HUES64 (cell line): ENCODE data around the gene KDM6B.
A peak's percentile ranks its signal among the peaks of the same experiment; 100 is the strongest.

ENCODE experiments used
- H3K27ac ChIP-seq: 2 replicates; pipeline ENCODE4 v1.7.0; 2013; ENCODE audit warnings: low read depth, low read length, inconsistent platforms
- H3K27me3 ChIP-seq: 2 replicates; pipeline ENCODE4 v1.6.1; 2013; ENCODE audit warnings: mild to moderate bottlenecking, low read length; ENCODE audit not compliant: insufficient read depth
- H3K36me3 ChIP-seq: 2 replicates; pipeline ENCODE4 v1.6.1; 2013; ENCODE audit warnings: mild to moderate bottlenecking, low read length; ENCODE audit not compliant: insufficient read depth
- H3K4me1 ChIP-seq: 2 replicates; pipeline ENCODE4 v1.6.1; 2013; ENCODE audit warnings: mild to moderate bottlenecking, low read length, moderate library complexity; ENCODE audit not compliant: insufficient read depth
- H3K4me3 ChIP-seq: 2 replicates; pipeline ENCODE4 v1.5.1; 2013; ENCODE audit warnings: mild to moderate bottlenecking, low read length, moderate library complexity
- H3K9ac ChIP-seq: 2 replicates; pipeline ENCODE4 v1.6.1; 2013; ENCODE audit warnings: mild to moderate bottlenecking, low read depth, low read length
- H3K9me3 ChIP-seq: 2 replicates; pipeline ENCODE4 v1.6.1; 2013; ENCODE audit warnings: low read depth, low read length; ENCODE audit not compliant: insufficient read depth
- WGBS: fragments of 150-250, 120-280 bp; methylation state at CpG from one replicate; pipeline ENCODE4 v1.1.7; 2013; ENCODE audit warnings: missing lambda C conversion rate; 5-methylcytosine and 5-hydroxymethylcytosine counted together

Gene KDM6B

DNA sequence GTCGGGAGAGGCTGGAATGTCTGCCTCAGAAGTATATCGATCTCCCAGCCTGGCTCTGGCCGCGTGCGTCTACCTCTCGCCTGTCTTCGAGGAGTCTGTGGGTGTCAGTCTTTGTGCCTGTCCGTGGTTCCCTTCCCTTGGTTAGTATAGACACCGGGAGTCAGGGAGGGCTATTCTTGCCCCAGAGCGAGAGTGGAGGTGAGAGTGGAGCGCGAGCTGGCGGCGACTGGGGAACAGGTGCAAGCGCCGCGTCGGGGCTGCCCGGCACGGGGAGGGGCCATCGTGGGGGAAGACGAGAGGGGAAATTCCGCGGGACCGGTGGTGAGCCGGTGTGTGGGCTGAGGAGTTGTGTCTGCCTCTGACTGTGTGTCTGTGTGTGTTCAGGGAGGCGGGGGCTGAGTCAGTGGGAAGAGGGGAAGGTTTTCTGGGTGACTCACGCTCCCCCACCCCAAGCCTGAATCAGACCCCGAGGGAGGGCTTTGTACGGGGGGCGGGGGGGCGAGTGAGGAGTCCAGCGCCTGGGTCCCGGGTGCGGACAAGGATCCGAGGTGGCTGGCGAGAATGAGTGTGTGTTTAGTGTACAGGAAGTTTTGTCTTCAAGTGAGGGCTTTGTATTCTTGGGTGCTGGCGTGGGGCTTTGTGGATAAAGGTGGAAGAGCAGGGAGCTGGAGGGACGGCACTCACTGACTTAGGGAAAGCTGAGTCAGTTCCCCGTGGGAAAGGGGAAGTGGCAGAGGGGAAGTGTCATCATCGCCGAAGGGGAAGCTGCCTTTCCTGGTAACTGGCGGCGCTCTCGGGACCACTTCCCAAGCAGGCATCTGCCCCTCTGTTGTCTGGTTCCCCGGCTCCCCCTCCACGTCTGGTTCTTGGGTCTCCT, 8.6 kb downstream of the KDM6B start:
- peaks cover 3% of the 10 kb centered on the region; the same call in 1 of the 2 replicates for H3K36me3 ChIP-seq
- peak overlapping the region; percentile 80 for H3K4me3 ChIP-seq
- 0% methylated on average over 45 of the region's 47 CpGs for WGBS
- H3K9me3 ChIP-seq, result no peaks in the 10 kb centered on the region
- peak overlapping the region; percentile 54; the same call in 1 of the 2 replicates for H3K9ac ChIP-seq
- peak overlapping the region; percentile 77; the same call in 1 of the 2 replicates for H3K27ac ChIP-seq
- H3K27me3 ChIP-seq, result peaks cover 29% of the 10 kb centered on the region
- peaks cover 18% of the 10 kb centered on the region for H3K4me1 ChIP-seq

DNA sequence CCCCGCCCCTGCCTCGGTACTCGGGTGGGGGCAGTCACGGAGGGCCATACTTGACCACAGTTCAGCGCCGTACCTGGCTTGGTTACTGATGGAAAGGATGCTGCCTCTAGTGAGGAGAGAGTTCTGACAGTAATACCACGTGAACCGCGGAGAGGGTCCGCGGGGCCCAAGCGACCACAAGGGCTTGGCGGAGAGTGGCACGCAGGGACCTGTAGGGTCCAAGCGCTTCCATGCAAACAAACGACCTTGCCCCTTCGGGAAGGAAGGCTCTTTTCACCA, 9.2 kb downstream of the KDM6B start:
- H3K36me3 ChIP-seq, result peaks cover 3% of the 10 kb centered on the region; the same call in 1 of the 2 replicates
- peaks cover 15% of the 10 kb centered on the region for H3K4me1 ChIP-seq
- peaks cover 29% of the 10 kb centered on the region for H3K27me3 ChIP-seq
- H3K9me3 ChIP-seq, result no peaks in the 10 kb centered on the region
- peak overlapping the region; percentile 77; the same call in 1 of the 2 replicates for H3K27ac ChIP-seq
- H3K9ac ChIP-seq, result peak overlapping the region; percentile 54
- under 1% methylated on average over 17 of the region's 17 CpGs for WGBS
- H3K4me3 ChIP-seq, result peak overlapping the region; percentile 80

DNA sequence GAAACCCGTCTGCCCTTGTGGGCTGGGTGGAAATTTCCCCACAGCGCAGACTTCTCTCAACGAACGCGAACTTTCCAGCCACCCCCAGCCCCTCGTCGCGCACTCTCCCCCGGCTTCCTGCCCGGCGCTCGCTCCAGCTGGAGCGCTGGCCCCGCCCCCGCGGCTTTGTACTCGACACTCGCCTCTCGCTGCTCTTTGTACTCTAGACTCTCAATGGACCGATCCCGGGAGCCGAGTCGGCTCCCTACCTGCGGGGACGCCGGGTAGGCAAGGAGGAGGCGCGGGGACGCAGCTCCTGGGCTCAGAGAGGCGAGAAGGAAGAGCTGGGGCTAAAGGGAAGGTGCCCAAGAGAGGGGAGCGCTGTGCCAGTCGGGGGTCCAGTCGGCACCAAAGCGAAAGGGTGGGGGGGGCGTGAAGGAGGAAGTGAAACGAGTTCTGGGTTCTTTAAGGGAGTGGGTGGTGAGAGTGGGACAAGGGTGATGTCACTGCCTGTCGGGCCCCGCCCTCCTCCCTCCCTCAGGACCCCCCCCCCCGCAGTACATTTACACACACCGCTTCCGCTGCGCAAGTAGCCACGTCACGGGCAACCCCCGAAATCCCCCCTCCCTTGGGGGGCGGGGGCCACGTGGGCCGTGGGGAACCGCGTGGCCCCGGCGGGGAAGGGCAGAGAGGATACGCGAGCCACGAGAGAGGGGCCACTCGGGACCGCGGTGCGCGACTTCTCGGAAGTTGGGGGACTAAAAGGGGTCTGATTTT, 9.7 kb downstream of the KDM6B start:
- Histone ChIP-seq H3K9me3 (no peaks in the 10 kb centered on the region), H3K4me1 (peaks cover 13% of the 10 kb centered on the region), H3K9ac (peak overlapping the region; percentile 63), H3K36me3 (peaks cover 3% of the 10 kb centered on the region; the same call in 1 of the 2 replicates), H3K4me3 (peak overlapping the region; percentile 80), H3K27me3 (peaks cover 28% of the 10 kb centered on the region), H3K27ac (peak overlapping the region; percentile 77)
- WGBS, result under 1% methylated on average over 57 of the region's 61 CpGs

DNA sequence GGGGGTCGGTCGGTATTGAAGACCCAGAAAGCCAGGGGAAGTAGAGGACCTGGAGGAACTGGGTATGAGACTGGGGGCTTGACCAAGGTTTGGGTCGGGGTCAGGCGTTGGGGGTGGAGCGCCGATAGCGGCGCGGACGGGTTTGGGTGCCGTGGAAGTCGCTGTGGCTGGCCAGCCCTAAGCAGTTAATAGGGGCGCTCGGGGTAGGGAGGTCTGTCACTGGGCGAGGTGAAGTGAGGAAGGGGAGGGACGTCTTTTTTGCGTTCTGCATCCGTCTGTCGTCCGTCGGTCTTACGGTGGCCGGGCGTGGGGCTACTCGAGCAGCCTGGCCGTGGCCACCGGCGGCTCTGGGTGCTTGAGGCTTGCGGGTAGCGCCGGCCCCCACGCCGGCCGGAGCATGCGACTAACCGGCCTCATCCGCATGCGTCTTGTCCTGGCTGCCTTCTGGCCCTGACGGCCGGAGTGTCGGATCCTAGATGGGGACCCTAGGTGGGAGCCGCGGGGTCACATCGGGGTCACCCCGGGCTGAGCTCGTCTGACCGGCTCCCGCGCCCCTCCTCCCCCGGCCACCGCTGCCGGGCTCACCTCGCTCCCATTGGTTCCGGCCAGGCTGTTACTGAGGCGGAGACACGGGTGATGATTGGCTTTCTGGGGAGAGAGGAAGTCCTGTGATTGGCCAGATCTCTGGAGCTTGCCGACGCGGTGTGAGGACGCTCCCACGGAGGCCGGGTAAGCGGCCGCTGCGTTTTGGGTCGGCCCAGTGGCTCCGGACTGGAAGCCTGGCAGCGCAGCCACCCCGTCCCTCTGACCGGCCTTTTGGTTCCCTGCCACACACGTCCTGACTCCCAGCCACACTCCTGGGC, 10.5 kb downstream of the KDM6B start:
- peak overlapping the region; percentile 80 for H3K4me3 ChIP-seq
- H3K36me3 ChIP-seq, result peaks cover 5% of the 10 kb centered on the region
- peak overlapping the region; percentile 42; the same call in 1 of the 2 replicates for H3K9ac ChIP-seq
- peaks cover 20% of the 10 kb centered on the region for H3K27me3 ChIP-seq
- H3K9me3 ChIP-seq, result no peaks in the 10 kb centered on the region
- H3K4me1 ChIP-seq, result peaks cover 9% of the 10 kb centered on the region; the same call in 1 of the 2 replicates
- H3K27ac ChIP-seq, result no peak overlapping the region; the same call in 1 of the 2 replicates
- under 1% methylated on average over 71 of the region's 71 CpGs for WGBS

DNA sequence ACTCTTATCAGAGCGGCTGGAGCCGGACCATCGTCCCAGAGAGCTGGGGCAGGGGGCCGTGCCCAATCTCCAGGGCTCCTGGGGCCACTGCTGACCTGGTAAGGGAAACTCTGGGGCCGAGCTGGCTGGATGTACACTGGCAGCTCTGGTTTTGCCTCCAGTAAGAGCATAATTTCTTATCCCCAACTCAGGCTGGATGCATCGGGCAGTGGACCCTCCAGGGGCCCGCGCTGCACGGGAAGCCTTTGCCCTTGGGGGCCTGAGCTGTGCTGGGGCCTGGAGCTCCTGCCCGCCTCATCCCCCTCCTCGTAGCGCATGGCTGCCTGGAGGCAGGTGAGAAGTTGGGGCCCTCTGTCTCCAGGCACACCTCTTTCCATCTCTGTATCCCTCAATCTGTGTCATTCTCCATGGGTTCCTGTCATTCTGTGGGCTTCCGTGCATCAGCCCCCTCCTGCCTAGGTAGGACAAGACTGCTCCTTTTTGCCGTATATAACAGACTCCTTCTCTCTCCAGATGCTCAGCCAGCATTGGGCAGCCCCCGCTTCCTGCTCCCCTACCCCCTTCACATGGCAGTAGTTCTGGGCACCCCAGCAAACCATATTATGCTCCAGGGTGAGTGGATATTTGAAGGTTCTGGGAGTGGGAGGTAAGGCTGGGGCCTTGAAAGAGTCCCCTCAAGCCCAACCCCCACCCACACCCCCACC, 11.5 kb downstream of the KDM6B start:
- H3K27me3 ChIP-seq, result peaks cover 10% of the 10 kb centered on the region
- peaks cover 15% of the 10 kb centered on the region for H3K36me3 ChIP-seq
- H3K27ac ChIP-seq, result no peak overlapping the region

DNA sequence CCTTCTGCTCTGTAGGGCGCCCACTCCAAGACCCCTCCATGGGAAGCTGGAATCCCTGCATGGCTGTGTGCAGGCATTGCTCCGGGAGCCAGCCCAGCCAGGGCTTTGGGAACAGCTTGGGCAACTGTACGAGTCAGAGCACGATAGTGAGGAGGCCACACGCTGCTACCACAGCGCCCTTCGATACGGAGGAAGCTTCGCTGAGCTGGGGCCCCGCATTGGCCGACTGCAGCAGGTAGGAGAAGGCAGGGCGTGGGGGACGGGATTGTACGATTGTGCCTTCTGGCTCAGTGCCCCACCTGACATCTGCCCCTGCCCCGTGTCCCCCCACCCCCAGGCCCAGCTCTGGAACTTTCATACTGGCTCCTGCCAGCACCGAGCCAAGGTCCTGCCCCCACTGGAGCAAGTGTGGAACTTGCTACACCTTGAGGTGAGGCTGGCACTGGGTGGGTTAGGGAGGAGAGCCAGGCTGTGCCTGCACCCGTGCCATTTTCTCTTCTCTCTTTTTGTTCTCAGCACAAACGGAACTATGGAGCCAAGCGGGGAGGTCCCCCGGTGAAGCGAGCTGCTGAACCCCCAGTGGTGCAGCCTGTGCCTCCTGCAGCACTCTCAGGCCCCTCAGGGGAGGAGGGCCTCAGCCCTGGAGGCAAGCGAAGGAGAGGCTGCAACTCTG, 12.2 kb downstream of the KDM6B start:
- 93% methylated on average over 20 of the region's 22 CpGs for WGBS
- Histone ChIP-seq H3K4me1 (peaks cover 3% of the 10 kb centered on the region; the same call in 1 of the 2 replicates), H3K27ac (no peak overlapping the region), H3K9ac (no peak overlapping the region), H3K27me3 (peaks cover 3% of the 10 kb centered on the region), H3K36me3 (peaks cover 15% of the 10 kb centered on the region), H3K4me3 (no peak overlapping the region), H3K9me3 (no peaks in the 10 kb centered on the region)

More for the DNA sequence above, 11.5 kb downstream of the KDM6B start:
- H3K9me3 ChIP-seq, result no peaks in the 10 kb centered on the region
- H3K9ac ChIP-seq, result no peak overlapping the region
- WGBS, result 89% methylated on average over 15 of the region's 15 CpGs
- H3K4me3 ChIP-seq, result peak overlapping the region; percentile 80
- H3K4me1 ChIP-seq, result peaks cover 9% of the 10 kb centered on the region; the same call in 1 of the 2 replicates

DNA sequence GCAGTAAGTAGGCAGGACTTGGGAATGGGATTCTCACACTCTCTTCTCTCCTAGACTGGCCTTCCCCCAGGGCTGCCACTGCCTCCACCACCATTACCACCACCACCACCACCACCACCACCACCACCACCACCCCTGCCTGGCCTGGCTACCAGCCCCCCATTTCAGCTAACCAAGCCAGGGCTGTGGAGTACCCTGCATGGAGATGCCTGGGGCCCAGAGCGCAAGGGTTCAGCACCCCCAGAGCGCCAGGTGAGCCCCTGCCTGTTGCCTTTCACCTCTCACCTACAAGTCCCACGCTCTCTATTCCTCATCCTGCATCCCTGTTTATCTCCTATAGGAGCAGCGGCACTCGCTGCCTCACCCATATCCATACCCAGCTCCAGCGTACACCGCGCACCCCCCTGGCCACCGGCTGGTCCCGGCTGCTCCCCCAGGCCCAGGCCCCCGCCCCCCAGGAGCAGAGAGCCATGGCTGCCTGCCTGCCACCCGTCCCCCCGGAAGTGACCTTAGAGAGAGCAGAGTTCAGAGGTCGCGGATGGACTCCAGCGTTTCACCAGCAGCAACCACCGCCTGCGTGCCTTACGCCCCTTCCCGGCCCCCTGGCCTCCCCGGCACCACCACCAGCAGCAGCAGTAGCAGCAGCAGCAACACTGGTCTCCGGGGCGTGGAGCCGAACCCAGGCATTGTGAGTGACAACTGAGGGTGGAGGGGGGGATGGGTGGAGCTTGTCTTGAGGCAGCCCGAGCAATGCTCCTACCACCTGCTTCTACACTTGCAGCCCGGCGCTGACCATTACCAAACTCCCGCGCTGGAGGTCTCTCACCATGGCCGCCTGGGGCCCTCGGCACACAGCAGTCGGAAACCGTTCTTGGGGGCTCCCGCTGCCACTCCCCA, 13.0 kb downstream of the KDM6B start:
- Histone ChIP-seq H3K9me3 (no peaks in the 10 kb centered on the region), H3K4me1 (no peaks in the 10 kb centered on the region), H3K4me3 (no peak overlapping the region), H3K27ac (no peak overlapping the region), H3K9ac (no peak overlapping the region), H3K36me3 (peaks cover 15% of the 10 kb centered on the region), H3K27me3 (peaks cover 2% of the 10 kb centered on the region)
- WGBS, result 93% methylated on average over 34 of the region's 34 CpGs

DNA sequence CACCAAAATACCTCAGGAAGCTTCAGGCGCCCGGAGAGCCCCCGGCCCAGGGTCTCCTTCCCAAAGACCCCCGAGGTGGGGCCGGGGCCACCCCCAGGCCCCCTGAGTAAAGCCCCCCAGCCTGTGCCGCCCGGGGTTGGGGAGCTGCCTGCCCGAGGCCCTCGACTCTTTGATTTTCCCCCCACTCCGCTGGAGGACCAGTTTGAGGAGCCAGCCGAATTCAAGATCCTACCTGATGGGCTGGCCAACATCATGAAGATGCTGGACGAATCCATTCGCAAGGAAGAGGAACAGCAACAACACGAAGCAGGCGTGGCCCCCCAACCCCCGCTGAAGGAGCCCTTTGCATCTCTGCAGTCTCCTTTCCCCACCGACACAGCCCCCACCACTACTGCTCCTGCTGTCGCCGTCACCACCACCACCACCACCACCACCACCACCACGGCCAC, 14.1 kb downstream of the KDM6B start:
- Histone ChIP-seq H3K9me3 (no peaks in the 10 kb centered on the region), H3K9ac (no peak overlapping the region), H3K4me3 (no peak overlapping the region), H3K27me3 (peaks cover 13% of the 10 kb centered on the region), H3K27ac (no peak overlapping the region), H3K4me1 (no peaks in the 10 kb centered on the region), H3K36me3 (peaks cover 20% of the 10 kb centered on the region)
- 90% methylated on average over 20 of the region's 20 CpGs for WGBS

DNA sequence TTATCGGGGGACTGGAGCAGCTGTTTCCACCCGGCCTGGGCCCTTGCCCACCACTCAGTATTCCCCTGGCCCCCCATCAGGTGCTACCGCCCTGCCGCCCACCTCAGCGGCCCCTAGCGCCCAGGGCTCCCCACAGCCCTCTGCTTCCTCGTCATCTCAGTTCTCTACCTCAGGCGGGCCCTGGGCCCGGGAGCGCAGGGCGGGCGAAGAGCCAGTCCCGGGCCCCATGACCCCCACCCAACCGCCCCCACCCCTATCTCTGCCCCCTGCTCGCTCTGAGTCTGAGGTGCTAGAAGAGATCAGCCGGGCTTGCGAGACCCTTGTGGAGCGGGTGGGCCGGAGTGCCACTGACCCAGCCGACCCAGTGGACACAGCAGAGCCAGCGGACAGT, 14.7 kb downstream of the KDM6B start:
- WGBS, result 96% methylated on average over 21 of the region's 21 CpGs
- H3K4me1 ChIP-seq, result no peaks in the 10 kb centered on the region
- peaks cover 20% of the 10 kb centered on the region for H3K36me3 ChIP-seq

More for the DNA sequence above, 14.7 kb downstream of the KDM6B start:
- Histone ChIP-seq H3K27me3 (peaks cover 19% of the 10 kb centered on the region), H3K9me3 (no peaks in the 10 kb centered on the region), H3K9ac (no peak overlapping the region), H3K27ac (no peak overlapping the region), H3K4me3 (no peak overlapping the region)
